HepG2 (cell line): ENCODE measurements around the gene ZFP64. TPM values are rescaled to one million over a fixed set of nuclear protein-coding genes. Genes with fewer than 3 reads are reported as not detected.

Experiments used
- AKNA ChIP-seq: sonication (generic); formaldehyde crosslinking; IDR thresholded peaks from 2 replicates; pipeline ENCODE4 v1.4.0; 2020; ENCODE audit warnings: missing genetic modification reagents, borderline replicate concordance
- EP300 ChIP-seq, 3 experiments: sonication (generic) in 1 of 3; formaldehyde crosslinking in 1 of 3; IDR thresholded peaks; 2 replicates each; pipeline versions ENCODE4 v1.5.1 to v1.6.1; 2011 to 2020; ENCODE audit warnings: low read depth in 2 of 3, low read length in 2 of 3, borderline replicate concordance in 1 of 3, improper control_type of control experiment in 1 of 3, mild to moderate bottlenecking in 1 of 3, missing genetic modification reagents in 1 of 3, moderate library complexity in 1 of 3
- HNF4A ChIP-seq: sonication (generic); formaldehyde crosslinking; IDR thresholded peaks from 2 replicates; pipeline ENCODE4 v1.4.0; 2020; ENCODE audit warnings: missing genetic modification reagents
- MEIS2 ChIP-seq: sonication (generic); formaldehyde crosslinking; IDR thresholded peaks from 2 replicates; pipeline ENCODE4 v1.9.0; 2021; ENCODE audit warnings: mild to moderate bottlenecking, missing genetic modification reagents
- PRDM15 ChIP-seq: sonication (generic); formaldehyde crosslinking; IDR thresholded peaks from 2 replicates; pipeline ENCODE4 v1.4.0; 2020; ENCODE audit warnings: missing genetic modification reagents
- PRDM4 ChIP-seq: sonication (generic); formaldehyde crosslinking; IDR thresholded peaks from 2 replicates; pipeline ENCODE4 v1.9.0; 2021; ENCODE audit warnings: missing genetic modification reagents, borderline replicate concordance
- SIN3B ChIP-seq: fragments of 150-350 bp; IDR thresholded peaks from 2 replicates; pipeline ENCODE4 v1.6.1; 2014; ENCODE audit warnings: low read length
- STAG1 ChIP-seq: sonication (generic); formaldehyde crosslinking; IDR thresholded peaks from 2 replicates; pipeline ENCODE4 v1.4.0; 2020; ENCODE audit warnings: missing genetic modification reagents
- STAT6 ChIP-seq: sonication (generic); formaldehyde crosslinking; IDR thresholded peaks from 2 replicates; pipeline ENCODE4 v1.4.0; 2020; ENCODE audit warnings: missing genetic modification reagents, mild to moderate bottlenecking, borderline replicate concordance
- TAF1 ChIP-seq: sonication (generic); formaldehyde crosslinking; IDR thresholded peaks from 2 replicates; pipeline ENCODE4 v1.4.0; 2020; ENCODE audit warnings: missing genetic modification reagents
- TRIM24 ChIP-seq: sonication (generic); formaldehyde crosslinking; IDR thresholded peaks from 2 replicates; pipeline ENCODE4 v1.8.0; 2022; ENCODE audit warnings: mild to moderate bottlenecking, missing genetic modification reagents
- ZNF24 ChIP-seq: fragments of 450-650 bp; IDR thresholded peaks from 2 replicates; pipeline ENCODE4 v1.6.1; 2017; ENCODE audit warnings: antibody characterized with exemption, mild to moderate bottlenecking
- ZNF549 ChIP-seq: sonication (generic); formaldehyde crosslinking; IDR thresholded peaks from 2 replicates; pipeline ENCODE4 v1.5.0; 2020; ENCODE audit warnings: missing genetic modification reagents
- ZNF644 ChIP-seq: IDR thresholded peaks from 2 replicates; pipeline ENCODE4 v1.6.1; 2016; ENCODE audit warnings: low read depth
- ZNF746 ChIP-seq: sonication (generic); formaldehyde crosslinking; IDR thresholded peaks from 2 replicates; pipeline ENCODE4 v1.8.0; 2022; ENCODE audit warnings: mild to moderate bottlenecking, missing genetic modification reagents
- polyA plus RNA-seq, 8 experiments: library from polyadenylated mRNA; depleted of rRNA in 3 of 8; stranded (reverse) in 7 of 8; unstranded in 1 of 8; fragments of >200 nt; fragmentation: Illumina TruSeq in 4 of 8; extraction: Trizol in 4 of 8; gene quantifications; 2 replicates each; pipeline versions ENCODE4 v1.2.1 to v1.2.3, GENCODE V29; 2011 to 2016; ENCODE audit warnings: low read depth in 4 of 8, missing spikeins in 1 of 8, mixed read lengths in 1 of 8; ENCODE audit not compliant: insufficient read depth in 1 of 8
- total RNA-seq, 5 experiments: library from RNA; depleted of rRNA; stranded (reverse); fragments of >200 nt; fragmentation: Illumina TruSeq; extraction: Trizol; gene quantifications; 2 replicates each; pipeline ENCODE4 v1.2.3, GENCODE V29; 2016; ENCODE audit warnings: low read depth in 1 of 5

The ZFP64 gene
- total and polyA plus RNA-seq, 2 of the 13 experiments (the other 11 are each of a cell fraction or from before 2014, with no cell fraction given) = 12.0 to 24.3 TPM

- no peak for TF ChIP-seq PRDM15 (CRISPR knock-in tag)
- no peak for TF ChIP-seq ZNF24
- TF ChIP-seq ZNF549 (CRISPR knock-in tag) = no peak
- 0 out of 2 replicates have a peak, but pooled peaks have one; percentile 14 for TF ChIP-seq TAF1
- TF ChIP-seq ZNF644 (CRISPR knock-in tag) = peak; percentile 100
- TF ChIP-seq ZNF746 (CRISPR knock-in tag) = no peak
- TF ChIP-seq HNF4A (CRISPR knock-in tag) = peak; percentile 88
- TF ChIP-seq STAG1 = no peak
- TF ChIP-seq STAT6 (CRISPR knock-in tag) = no peak
- TF ChIP-seq PRDM4 = no peak
- TF ChIP-seq AKNA = no peak
- TF ChIP-seq TRIM24 (CRISPR knock-in tag) = peak; percentile 61; the same call in 1 of the 2 replicates
- TF ChIP-seq SIN3B = no peak
- no peak for TF ChIP-seq MEIS2 (CRISPR knock-in tag)
- TF ChIP-seq EP300 (IDR thresholded peaks at IDR 0.05; ENCODE audit: low read depth in 2 of 2, low read length in 2 of 2) = peak in 1 of 2 experiments; percentile 78; a peak in 2 of 4 replicates
- no peak; the same call in none of the 2 replicates for TF ChIP-seq EP300 (CRISPR knock-in tag; IDR thresholded peaks at IDR 0.05; ENCODE audit: borderline replicate concordance)
Observed at GRCh38 chr20:52234302-52235045, 42.9 kb upstream of the ZFP64 start (continued).
